ENCODE results near the gene ERFE.

Gene ERFE

DNA sequence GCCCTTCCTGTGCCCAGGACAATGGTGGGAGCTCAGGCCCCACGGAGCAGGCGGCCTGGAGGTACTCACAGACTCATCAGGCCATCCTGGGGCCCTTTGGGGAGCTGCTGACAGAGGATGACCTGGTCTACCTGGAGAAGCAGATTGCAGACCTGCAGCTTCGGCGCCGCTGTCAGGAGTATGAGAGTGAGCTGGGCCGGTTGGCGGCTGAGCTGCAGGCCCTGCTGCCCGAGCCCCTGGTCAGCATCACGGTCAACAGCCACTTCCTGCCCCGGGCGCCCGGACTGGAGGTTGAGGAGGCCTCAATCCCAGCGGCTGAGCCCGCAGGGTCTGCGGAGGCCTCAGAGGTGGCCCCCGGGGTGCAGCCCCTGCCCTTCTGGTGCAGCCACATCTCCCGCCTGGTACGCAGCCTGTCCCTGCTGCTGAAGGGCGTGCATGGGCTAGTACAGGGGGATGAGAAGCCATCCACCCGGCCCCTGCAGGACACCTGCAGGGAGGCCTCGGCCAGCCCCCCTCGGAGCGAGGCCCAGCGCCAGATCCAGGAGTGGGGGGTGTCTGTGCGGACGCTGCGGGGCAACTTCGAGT, 28.6 kb upstream of the ERFE start:
- no peak for FAIRE-seq
- no peak for TF ChIP-seq POLR2A (IDR thresholded peaks at IDR 0.05; ENCODE audit: low read depth, low read length)
- DNase-seq (ENCODE audit: insufficient read length, low spot score) = no peak

DNA sequence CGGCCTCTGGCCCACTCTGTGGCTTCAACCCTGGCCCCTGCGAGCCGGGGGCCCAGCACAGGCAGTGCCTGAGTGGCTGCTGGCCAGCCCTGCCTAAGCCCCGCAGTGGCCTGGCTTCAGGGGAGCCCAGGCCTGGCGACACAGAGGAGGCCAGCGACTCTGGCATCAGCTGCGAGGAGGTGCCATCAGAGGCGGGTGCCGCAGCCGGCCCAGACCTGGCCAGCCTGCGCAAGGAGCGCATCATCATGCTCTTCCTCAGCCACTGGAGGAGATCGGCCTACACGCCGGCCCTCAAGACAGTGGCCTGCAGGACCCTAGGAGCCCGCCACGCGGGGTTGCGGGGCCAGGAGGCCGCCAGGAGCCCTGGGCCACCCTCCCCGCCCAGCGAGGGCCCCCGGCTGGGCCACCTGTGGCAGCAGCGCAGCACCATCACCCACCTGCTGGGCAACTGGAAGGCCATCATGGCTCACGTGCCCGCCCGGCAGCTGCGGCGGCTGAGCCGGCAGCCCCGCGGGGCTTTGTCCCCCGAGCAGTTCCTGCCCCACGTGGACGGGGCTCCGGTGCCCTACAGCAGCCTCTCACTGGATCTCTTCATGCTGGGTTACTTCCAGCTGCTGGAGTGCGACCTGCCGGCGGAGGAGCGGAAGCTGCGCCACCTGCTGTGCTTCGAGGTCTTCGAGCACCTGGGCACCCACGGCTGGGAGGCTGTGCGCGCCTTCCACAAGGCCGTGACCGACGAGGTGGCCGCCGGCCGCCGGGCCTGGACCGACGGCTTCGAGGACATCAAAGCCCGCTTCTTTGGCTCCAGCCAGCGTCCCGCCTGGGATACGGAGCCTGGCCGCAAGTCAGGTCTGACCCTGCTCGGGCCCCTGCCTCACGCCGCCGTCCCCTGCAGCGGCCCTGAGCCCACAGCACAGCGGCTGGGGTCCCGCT, 27.8 kb upstream of the ERFE start:
- no peak for FAIRE-seq
- no peak for DNase-seq (ENCODE audit: insufficient read length, low spot score)
- no peak for TF ChIP-seq POLR2A (IDR thresholded peaks at IDR 0.05; ENCODE audit: low read depth, low read length)

DNA sequence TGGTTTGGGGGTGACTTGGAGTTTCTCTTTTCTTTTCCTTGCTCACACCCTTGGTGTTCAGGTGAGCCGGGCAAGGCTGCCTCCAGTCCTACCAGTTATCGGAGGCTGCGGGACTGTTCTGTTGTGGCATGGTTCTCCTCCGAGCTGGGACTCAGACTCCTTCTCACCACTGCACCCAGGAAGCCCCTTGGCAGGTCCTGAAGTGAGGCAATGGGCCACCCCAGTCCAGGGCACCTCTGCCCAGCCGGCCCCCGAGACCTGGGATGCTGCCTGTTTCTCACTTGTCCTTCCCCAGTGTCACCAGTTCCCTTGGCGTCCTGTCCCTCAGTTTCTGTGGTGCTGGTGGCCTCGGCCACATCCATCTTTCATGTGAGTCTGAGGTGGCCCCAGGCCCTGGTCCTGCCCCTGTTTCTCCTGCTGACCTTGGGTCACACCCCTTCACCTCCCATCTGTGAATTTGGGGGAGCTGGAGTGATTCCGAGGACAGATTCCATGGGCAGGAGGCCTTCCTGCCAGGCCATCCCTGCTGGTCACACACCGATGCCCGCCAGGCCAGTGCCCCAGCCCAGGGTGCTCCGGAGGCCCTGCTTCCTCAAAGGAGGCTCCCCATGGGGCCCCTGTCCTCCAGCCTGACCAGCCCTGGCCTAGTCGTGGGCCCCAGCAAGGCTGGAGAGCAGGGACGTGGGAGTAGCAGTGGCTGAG, 26.9 kb upstream of the ERFE start:
- FAIRE-seq = no peak
- DNase-seq (ENCODE audit: insufficient read length, low spot score) = no peak
- no peak for TF ChIP-seq POLR2A (IDR thresholded peaks at IDR 0.05; ENCODE audit: low read depth, low read length)

DNA sequence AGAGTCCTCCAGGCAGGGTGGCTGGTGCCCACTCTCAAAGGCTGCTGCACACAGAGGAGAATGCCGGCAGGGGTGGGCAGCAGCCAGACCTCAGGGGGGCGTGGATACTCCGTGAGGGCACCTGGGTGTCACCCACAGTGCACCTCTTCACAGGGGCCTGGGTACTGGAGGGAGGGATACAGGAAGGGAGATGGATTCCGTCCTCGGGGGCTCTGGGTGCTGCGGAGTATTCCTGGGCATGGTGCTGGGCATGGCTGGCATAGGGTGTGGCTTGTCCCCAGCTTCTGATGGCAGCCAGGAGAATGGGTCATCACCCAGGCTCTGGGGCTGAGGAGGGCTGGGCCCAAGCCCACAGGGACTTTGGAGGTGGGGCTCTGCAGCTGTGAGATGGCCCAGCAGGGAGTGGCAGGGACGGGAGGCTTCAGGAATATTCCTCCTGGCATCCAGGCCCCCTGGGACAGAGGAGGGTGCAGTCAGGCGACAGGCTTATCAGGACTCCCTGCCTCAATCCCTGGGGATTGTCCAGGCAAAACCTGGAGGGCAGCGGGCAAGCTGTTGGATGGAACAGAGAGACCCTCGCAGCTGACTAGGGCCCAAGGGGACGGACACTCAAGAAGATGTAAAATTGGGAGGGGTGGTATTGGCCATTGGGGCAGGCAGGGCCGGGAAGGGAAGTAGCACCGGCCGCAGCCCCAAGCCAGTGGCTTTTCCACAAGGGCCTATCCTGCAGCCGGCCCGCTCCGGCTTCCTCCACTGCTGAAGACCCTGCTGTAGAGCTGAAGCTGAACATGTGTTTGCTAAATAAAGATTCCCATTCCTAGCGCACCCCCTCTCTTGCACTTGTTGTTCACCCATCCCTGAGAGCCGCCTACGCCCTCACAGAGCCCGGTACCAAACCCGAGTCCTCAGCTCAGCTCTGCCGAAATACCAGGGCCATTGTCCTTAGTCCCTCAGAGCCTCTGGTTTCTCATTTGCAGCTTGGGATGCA, 26.0 kb upstream of the ERFE start:
- no peak for TF ChIP-seq POLR2A (IDR thresholded peaks at IDR 0.05; ENCODE audit: low read depth, low read length)
- DNase-seq (ENCODE audit: insufficient read length, low spot score) (no peak), FAIRE-seq (no peak)

DNA sequence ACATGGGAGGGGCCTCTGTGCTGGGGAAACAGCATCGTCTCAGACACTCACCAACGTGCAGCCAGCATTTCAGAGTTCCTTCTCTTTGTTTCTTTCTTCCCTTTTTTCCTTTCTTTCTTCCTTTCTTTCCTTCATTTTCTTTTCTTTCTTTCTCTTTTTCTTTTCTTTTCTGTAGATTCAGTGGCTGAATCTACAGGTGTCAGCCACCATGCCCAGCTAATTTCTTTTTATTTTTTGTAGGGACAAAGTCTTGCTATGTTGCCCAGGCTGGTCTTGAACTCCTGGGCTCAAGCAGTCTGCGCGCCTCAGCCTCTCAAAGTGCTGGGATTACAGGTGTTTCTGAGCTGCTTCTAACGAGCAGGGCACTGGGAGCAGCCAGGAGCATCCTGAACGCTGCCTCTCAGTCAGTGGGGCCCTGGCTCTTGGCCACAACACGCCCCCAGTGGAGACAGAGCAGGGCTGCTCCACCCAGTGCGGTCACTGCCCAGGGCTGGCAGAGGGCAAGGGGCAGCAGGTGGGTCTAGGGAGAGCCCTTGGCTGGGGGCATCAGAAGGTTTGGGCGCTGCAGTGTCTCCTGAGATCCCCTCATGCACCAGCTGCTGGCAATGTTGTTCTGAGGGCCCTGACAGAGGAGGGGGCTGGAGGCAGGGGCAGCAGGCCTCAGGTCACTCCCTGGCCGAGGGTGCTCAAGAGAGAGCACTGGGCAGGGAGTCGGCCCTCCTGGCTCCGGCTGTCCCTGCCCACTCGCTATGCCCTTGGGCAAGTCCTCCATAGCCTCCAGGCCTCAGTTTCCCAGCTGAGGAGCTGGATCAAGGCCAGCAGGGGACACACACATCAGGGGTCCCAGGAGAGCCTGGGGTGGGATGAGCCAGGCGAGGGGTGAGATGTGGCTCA, 25.0 kb upstream of the ERFE start:
- TF ChIP-seq POLR2A (IDR thresholded peaks at IDR 0.05; ENCODE audit: low read depth, low read length) = no peak
- DNase-seq (ENCODE audit: insufficient read length, low spot score) (no peak), FAIRE-seq (no peak)

DNA sequence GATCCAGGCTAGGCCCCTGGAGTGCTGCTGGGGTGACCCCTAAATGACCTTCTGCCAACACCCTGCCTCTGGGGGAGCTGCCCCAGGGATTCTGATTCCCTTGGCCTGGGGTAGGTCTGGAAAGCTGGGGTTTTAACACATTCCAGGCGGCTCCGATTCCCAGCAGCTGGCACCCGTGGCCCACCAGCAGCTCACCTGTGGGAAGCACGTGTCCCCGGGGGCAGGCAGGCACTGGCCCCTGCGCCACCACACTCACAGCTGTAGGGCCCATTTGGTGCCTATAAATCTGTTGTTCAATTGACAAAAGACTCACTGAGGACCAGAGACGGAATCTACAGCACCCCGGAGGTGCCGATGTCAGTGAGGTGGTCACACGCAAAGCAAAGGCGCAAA, 24.4 kb upstream of the ERFE start:
- FAIRE-seq = no peak
- TF ChIP-seq POLR2A (IDR thresholded peaks at IDR 0.05; ENCODE audit: low read depth, low read length) = no peak
- no peak for DNase-seq (ENCODE audit: insufficient read length, low spot score)

DNA sequence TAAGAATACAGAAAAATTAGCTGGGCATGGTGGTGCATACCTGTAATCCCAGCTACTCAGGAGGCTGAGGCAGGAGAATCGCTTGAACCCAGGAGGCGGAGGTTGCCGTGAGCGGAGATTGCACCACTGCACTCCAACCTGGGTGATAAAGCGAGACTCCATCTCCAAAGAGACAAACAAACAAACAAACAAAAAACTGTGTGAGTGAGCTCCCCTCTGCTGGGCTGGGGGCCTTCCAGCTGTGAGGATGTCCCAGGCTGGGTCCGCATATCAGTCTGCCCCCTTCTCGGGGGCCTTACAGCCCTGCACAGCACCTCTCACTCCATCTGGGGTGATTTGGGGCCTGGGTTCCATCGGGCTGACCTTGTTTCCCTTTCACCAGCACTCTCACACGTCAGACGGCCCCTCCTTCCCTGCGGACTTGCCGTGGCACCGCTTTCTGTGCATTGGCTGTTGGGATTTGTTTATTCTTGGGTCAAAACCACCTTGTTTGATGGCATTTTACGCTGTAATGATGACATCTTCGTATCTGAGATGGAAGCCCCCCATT, 23.1 kb upstream of the ERFE start:
- TF ChIP-seq POLR2A (IDR thresholded peaks at IDR 0.05; ENCODE audit: low read depth, low read length) = no peak
- FAIRE-seq (no peak), DNase-seq (ENCODE audit: insufficient read length, low spot score) (no peak)

DNA sequence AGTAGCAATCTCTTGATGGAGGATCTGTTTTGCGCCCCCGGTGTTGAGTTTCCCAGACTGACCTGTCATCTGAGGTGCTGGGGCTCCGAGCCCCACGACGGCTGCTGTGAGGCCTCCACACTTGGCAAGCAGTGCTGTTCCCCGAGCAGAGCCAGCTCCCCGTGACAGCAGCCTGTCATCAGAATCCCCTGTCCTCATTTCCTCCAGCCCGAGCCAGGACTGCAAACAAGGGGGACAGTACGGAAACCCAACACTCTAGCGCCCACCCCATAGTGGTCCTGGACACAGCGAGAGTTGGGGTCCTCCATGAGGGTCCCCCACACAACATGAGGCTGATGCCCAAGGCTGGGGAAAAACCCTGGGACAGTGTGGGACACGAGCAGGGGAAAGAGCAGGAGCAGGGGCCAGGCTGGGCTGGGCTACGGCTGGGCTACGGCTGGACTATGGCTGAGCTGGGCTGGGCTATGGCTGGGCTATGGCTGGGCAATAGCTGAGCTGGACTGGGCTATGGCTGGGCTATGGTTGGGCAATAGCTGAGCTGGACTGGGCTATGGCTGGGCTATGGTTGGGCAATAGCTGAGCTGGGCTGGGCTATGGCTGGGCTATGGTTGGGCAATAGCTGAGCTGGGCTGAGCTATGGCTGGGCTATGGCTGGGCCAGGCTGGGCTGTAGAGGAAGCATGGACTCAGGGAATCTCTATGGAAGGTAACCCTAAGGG, 21.8 kb upstream of the ERFE start:
- DNase-seq (ENCODE audit: insufficient read length, low spot score) (no peak), FAIRE-seq (no peak)

DNA sequence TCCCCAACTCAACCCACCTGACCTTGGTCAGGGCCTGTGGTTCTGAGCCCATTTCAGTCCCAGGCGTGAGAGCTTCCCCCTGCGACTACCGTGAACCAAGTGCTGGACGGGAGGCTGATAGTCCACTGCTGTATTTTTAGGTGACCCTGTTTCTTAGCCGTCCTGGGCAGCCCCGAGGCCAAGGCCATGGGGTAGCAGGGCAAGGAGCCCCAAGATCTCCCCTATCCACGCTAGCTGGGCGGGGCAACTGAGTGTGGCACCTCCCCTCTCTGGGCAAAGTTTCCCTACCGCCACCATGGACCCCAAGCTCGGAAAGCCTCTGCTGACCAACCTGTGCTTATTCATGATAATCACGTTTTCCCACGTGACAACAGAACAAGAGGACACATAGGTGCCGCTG, 20.9 kb upstream of the ERFE start:
- no peak for FAIRE-seq

More for the DNA sequence above, 21.8 kb upstream of the ERFE start:
- no peak for TF ChIP-seq POLR2A (IDR thresholded peaks at IDR 0.05; ENCODE audit: low read depth, low read length)

DNA sequence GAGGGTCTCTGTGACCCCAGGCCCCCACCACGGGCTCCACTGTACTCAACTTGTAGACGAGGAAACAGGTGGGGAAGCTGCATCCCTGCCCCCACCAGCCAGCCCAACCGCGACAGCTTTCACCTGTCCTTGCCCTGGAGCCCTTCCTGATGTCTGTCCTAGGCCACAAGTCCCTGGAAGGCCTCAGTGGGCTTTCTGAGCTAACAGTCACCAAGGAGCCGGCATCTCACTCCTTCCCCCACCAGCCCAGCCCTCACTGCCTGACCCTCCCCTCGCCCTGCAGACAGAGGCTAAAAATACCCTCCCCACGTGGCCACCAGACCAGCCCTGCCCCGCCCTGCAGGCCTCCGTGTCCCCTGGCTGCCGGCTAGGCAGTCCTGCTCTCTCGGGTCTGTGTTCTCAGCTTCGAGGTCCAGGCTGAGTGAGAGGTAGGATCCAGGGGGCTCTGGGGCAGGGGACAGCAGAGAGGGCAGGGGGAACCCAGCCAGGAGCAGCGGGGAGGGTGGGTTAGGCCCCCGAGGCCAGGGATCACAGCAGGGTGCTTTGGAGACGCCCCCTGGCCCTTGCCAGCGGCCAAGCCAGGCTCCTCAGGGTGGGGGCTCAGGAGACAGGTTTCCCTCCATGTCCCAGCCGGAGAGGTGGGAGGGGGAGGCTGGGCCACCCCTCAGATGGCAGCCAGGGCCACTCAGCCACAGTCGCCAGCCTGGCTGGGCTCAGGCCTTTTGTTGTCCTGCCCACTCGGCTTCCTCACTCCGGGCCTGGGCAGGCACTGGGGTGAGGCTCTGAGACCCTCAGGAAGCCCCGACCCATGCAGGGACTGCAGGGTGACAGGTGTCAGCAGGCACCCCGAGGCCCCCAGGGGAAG, 20.2 kb upstream of the ERFE start, which contains the start of gene KLHL30:
TSS of gene KLHL30 (plus strand) at position 338 of the 865 bp plus-strand sequence. CDS start 2,087 bp downstream, outside the sequence.
- DNase-seq (ENCODE audit: insufficient read length, low spot score) (no peak), FAIRE-seq (no peak)
- no peak for TF ChIP-seq POLR2A (IDR thresholded peaks at IDR 0.05; ENCODE audit: low read depth, low read length)

More for the DNA sequence above, 20.9 kb upstream of the ERFE start:
- no peak for DNase-seq (ENCODE audit: insufficient read length, low spot score)
- TF ChIP-seq POLR2A (IDR thresholded peaks at IDR 0.05; ENCODE audit: low read depth, low read length) = no peak
